Breast epithelium (tissue), 4 donors: Measurements from ENCODE around the gene FMNL3. TPM values are rescaled to one million over a fixed set of nuclear protein-coding genes. Genes with fewer than 3 reads are reported as not detected.

Experiments
- DNase-seq, 2 donors: peaks; one replicate each; pipeline ENCODE4 v3.0.0-alpha.2; 2019; ENCODE audit warnings: low spot score in 2 of 2
- H3K27ac ChIP-seq, 2 donors: fragments of 200-600 bp; sonication (generic) in 1 of 2; one replicate each; pipeline ENCODE4 v1.5.1; 2016 to 2019; ENCODE audit warnings: mild to moderate bottlenecking in 1 of 2
- H3K27me3 ChIP-seq, 2 donors: fragments of 200-600 bp; sonication (generic) in 1 of 2; one replicate each; pipeline versions ENCODE4 v1.5.1 to v1.6.0; 2017 to 2019; ENCODE audit warnings: control low read depth in 1 of 2, mild to moderate bottlenecking in 1 of 2
- H3K36me3 ChIP-seq: fragments of 200-600 bp; one replicate; pipeline ENCODE4 v1.5.1; 2019
- H3K4me1 ChIP-seq, 2 donors: fragments of 200-600 bp; sonication (generic); one replicate each; pipeline ENCODE4 v1.5.1; 2016 to 2019; ENCODE audit warnings: control low read depth in 1 of 2
- H3K4me3 ChIP-seq, 3 donors: fragments of 200-600 bp; sonication (generic); 1 replicate in 2 of 3; 2 replicates in 1 of 3; pipeline ENCODE4 v1.5.1; 2016 to 2019; ENCODE audit warnings: mild to moderate bottlenecking in 3 of 3, moderate library complexity in 2 of 3
- H3K9me3 ChIP-seq, 2 donors: fragments of 200-600 bp; sonication (generic) in 1 of 2; one replicate each; pipeline ENCODE4 v1.5.1; 2016 to 2019; ENCODE audit warnings: control low read depth in 1 of 2
- CTCF ChIP-seq, 3 donors: fragments of 450-650 bp; IDR thresholded peaks; one replicate each; pipeline ENCODE4 v1.5.1; 2016 to 2017; ENCODE audit warnings: antibody characterized with exemption in 3 of 3, mild to moderate bottlenecking in 3 of 3, moderate library complexity in 3 of 3
- POLR2A ChIP-seq: fragments of 450-650 bp; IDR thresholded peaks from one replicate; pipeline ENCODE4 v1.6.1; 2016; ENCODE audit warnings: antibody characterized with exemption, mild to moderate bottlenecking, moderate library complexity
- POLR2AphosphoS5 ChIP-seq, 3 donors: sonication (generic); formaldehyde crosslinking; IDR thresholded peaks; one replicate each; pipeline ENCODE4 v1.6.1; 2017; ENCODE audit warnings: antibody characterized with exemption in 3 of 3
- intact Hi-C: fragments of 100-400 bp; cut with DNase I; formaldehyde crosslinking; loops from one replicate; pipeline ENCODE4 v1.15.1; 2023; ENCODE audit warnings: low total_unique reads
- total RNA-seq, 3 donors: library from RNA; depleted of rRNA; stranded (reverse); fragments of >200 nt; gene quantifications; one replicate each; pipeline ENCODE4 v1.1.0, GENCODE V29; 2016

FMNL3 gene
- total RNA-seq, 3 donors from 2014 or later: 9.8 to 13.8 (median 13.3) TPM

GRCh38 chr12:49598527-49598926 is 108.7 kb downstream of the FMNL3 start:
- H3K4me1 ChIP-seq: no peaks in the 10 kb centered on the region
- TF ChIP-seq CTCF (IDR thresholded peaks at IDR 0.05): no peak
- no peak for TF ChIP-seq POLR2A
- no peak for TF ChIP-seq POLR2AphosphoS5 (IDR thresholded peaks at IDR 0.05)
- H3K36me3 ChIP-seq: no peaks in the 10 kb centered on the region
- H3K4me3 ChIP-seq: no peak overlapping the region
- no peak for DNase-seq
- H3K27me3 ChIP-seq: no peaks in the 10 kb centered on the region
- H3K27ac ChIP-seq: no peak overlapping the region
- intact Hi-C loops: no loop called here
- H3K9me3 ChIP-seq: no peaks in the 10 kb centered on the region

- intact Hi-C loops: no loop called here
Measured at GRCh38 chr12:49588721-49589516, 118.3 kb downstream of the FMNL3 start.

GRCh38 chr12:49588281-49588680 is 118.9 kb downstream of the FMNL3 start:
- Histone ChIP-seq H3K27ac (no peak overlapping the region), H3K36me3 (no peaks in the 10 kb centered on the region), H3K9me3 (no peaks in the 10 kb centered on the region), H3K4me1 (no peaks in the 10 kb centered on the region), H3K4me3 (no peak overlapping the region), H3K27me3 (no peaks in the 10 kb centered on the region)
- no peak for DNase-seq
- intact Hi-C loops: no loop called here
- TF ChIP-seq CTCF (IDR thresholded peaks at IDR 0.05): no peak
- TF ChIP-seq POLR2AphosphoS5 (IDR thresholded peaks at IDR 0.05): no peak
- TF ChIP-seq POLR2A: no peak

More at GRCh38 chr12:49588721-49589516, 118.3 kb downstream of the FMNL3 start:
- Histone ChIP-seq H3K4me1 (no peaks in the 10 kb centered on the region), H3K4me3 (no peak overlapping the region), H3K27me3 (no peaks in the 10 kb centered on the region), H3K9me3 (no peaks in the 10 kb centered on the region), H3K36me3 (no peaks in the 10 kb centered on the region), H3K27ac (no peak overlapping the region)
- no peak for TF ChIP-seq POLR2A
- DNase-seq: no peak

- intact Hi-C loops: no loop called here
- H3K27ac ChIP-seq: no peak overlapping the region
- H3K36me3 ChIP-seq: no peaks in the 10 kb centered on the region
- no peak overlapping the region for H3K4me3 ChIP-seq
- H3K4me1 ChIP-seq: no peaks in the 10 kb centered on the region
- H3K9me3 ChIP-seq: no peaks in the 10 kb centered on the region
- no peaks in the 10 kb centered on the region for H3K27me3 ChIP-seq
- DNase-seq: no peak
- no peak for TF ChIP-seq POLR2A
- no peak for TF ChIP-seq POLR2AphosphoS5 (IDR thresholded peaks at IDR 0.05)
- no peak for TF ChIP-seq CTCF (IDR thresholded peaks at IDR 0.05)
Measured at GRCh38 chr12:49587174-49587908, 119.9 kb downstream of the FMNL3 start.

Other genes starting within 250 kb of the FMNL3 start
- 1 to 10 TPM in 1 of 3 donors, under 1 TPM in 1, not detected in 1; 0.66 to 1.3 TPM for gene KCNH3, start 168.4 kb downstream of the FMNL3 start, total RNA-seq
- 10 to 100 TPM; 37.6 to 52.4 (median 52.1) TPM for gene MCRS1, start 139.3 kb downstream of the FMNL3 start, total RNA-seq
- gene FAM186B, start 101.8 kb downstream of the FMNL3 start, total RNA-seq: under 1 TPM; 0.59 to 0.98 (median 0.96) TPM
- 10 to 100 TPM; 10.4 to 34.0 (median 32.8) TPM for gene PRPF40B, start 83.8 kb downstream of the FMNL3 start, total RNA-seq
- gene TMBIM6, start 34.2 kb upstream of the FMNL3 start, total RNA-seq: 100 to 1,000 TPM; 364 to 620 (median 409) TPM
- 10 to 100 TPM; 11.4 to 15.8 (median 12.1) TPM for gene NCKAP5L, start 121.0 kb upstream of the FMNL3 start, total RNA-seq
- gene BCDIN3D, start 135.7 kb upstream of the FMNL3 start, total RNA-seq: 1 to 10 TPM; 2.2 to 6.0 (median 3.9) TPM
- 1 to 10 TPM in 2 of 3 donors, under 1 TPM in 1; 0.64 to 1.9 (median 1.3) TPM for gene FAIM2, start 196.5 kb upstream of the FMNL3 start, total RNA-seq
- gene AQP2, start 243.3 kb upstream of the FMNL3 start, total RNA-seq: not detected